Upper lobe of left lung (tissue), 4 donors: Measurements from ENCODE around the gene ARL6IP6.

ENCODE experiments used
- CTCF ChIP-seq, 6 experiments: fragments of 450-650 bp in 4 of 6; fragments of 200-600 bp in 2 of 6; sonication (generic) in 2 of 6; IDR thresholded peaks; one replicate each; pipeline ENCODE4 v1.5.1; 2016 to 2019; ENCODE audit warnings: antibody characterized with exemption in 6 of 6
- EP300 ChIP-seq, 4 donors: sonication (generic); formaldehyde crosslinking; IDR thresholded peaks; one replicate each; pipeline ENCODE4 v1.5.1; 2017; ENCODE audit warnings: antibody characterized with exemption in 4 of 4, control low read depth in 2 of 4
- POLR2A ChIP-seq, 4 donors: fragments of 450-650 bp; IDR thresholded peaks; one replicate each; pipeline ENCODE4 v1.5.1; 2016 to 2017; ENCODE audit warnings: antibody characterized with exemption in 4 of 4, mild to moderate bottlenecking in 2 of 4
- POLR2AphosphoS5 ChIP-seq, 2 donors: sonication (generic); formaldehyde crosslinking; IDR thresholded peaks; one replicate each; pipeline ENCODE4 v1.5.1; 2017; ENCODE audit warnings: antibody characterized with exemption in 2 of 2

- no peak for TF ChIP-seq CTCF (IDR thresholded peaks at IDR 0.05)
- no peak for TF ChIP-seq EP300 (IDR thresholded peaks at IDR 0.05)
- TF ChIP-seq POLR2AphosphoS5 (IDR thresholded peaks at IDR 0.05), result no peak
- no peak for TF ChIP-seq POLR2A (IDR thresholded peaks at IDR 0.05)
Measured at GRCh38 chr2:152730591-152731333, 12.3 kb downstream of the ARL6IP6 start.
